Activated CD4-positive, alpha-beta T cell treated with anti-CD3 and anti-CD28 coated beads, Interleukin-2, amount 50 U/mL, for 16 hours (primary cell): ENCODE data around the gene PGC.

Experiments
- DNase-seq: peaks from one replicate; pipeline ENCODE4 v3.0.0-alpha.2; 2020

The PGC gene

DNA sequence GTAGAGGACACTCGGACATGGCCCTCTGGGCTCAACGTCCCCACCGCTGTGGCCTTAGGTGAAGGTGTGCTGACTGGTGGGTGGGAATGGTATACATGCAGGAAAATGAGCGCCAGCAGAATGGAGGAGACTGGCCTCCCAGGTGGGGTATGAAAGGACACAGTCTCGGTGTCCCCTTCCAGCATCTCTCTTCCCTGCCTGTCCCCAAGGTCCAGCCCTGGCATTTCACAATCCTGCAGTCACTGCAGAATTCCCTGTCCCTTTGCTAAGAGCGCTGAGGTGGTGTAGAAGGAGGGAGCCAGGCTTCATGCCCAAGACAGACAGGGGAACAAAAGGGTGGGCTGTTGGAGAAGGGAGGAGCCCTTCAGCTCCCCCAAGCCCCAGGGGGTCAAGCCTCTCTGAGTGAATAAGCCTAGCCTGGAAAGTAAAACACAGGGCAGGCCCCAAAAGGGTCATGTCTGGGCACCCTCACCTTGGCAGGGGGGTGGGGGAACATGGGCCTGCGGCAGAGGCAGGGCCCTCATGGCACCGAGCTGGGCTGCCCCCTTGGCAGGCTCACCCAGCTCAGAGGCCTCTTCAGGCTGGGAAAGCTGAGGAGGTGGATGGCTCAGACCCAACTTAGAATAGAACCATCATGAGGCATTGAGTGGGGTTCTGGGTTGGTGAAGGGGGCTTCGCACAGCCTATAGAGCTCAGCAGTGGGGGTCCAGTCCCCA lies 35.7 kb downstream of the PGC start:
- DNase-seq = no peak

DNA sequence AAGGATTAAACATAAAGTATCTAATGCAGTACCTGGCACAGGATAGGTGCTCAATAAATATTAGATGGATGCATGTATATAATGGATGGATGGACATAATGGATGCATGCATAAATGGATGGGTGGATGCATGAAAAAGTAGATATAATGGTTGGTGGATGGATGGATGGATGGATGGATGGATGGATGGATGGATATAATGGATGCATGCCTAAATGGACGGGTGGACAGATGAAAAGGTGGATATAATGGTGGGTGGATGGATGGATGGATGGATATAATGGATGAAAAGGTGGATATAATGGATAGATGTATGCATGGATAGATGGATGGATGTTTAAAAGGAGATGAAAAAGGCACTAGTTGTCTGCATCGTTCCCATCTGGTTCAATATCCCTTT lies 37.8 kb downstream of the PGC start:
- DNase-seq = no peak

DNA sequence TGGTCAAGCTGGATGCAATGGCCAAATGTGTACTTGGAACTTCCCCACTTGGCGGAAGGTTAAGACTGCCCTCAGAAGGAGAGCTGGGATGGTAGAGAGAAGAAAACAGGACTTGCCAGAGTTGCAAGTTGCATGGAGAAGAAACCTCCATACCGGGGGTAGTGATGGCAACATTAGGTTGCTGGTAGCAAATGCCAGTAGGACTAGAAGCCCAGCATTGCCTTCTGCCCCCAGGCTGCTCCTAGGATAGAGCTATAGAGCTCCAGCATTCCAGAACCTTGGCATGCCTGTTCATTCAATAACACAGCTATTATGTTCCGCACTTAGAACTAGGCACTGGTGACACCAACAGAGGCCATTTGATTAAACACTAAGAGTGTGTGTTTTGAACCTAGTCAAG lies 38.3 kb downstream of the PGC start:
- DNase-seq = no peak

DNA sequence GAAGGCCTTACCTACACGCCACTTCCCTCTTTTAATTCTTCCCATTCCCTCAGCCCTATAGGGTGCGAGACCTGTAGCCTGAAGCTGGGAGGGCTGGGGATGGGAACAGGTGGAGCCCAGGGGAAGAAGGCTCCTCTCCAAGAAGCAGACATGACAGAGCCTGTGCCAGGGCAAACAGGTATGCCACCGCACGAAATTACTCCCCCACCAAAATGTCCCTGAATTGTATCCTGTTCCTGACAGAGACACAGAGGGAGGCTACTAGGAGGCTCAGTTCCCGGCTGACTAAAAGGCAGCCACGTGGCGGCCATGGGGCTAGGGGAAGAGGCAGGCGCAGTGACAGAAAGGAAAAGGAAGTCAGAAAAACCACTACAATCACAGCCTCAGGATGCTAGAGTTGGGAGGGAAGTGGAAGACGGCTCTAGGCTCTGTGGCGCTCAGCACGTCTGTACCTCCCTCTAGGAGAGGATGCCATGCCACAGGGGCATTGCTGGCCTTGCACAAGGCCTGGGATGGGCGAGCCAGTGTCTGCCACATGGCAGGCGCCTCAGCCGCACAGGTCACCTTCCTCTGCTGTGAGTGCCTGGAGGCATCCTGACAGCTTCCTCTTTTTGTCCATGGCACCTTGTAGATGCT lies 39.5 kb downstream of the PGC start:
- peak; percentile 53 for DNase-seq

DNA sequence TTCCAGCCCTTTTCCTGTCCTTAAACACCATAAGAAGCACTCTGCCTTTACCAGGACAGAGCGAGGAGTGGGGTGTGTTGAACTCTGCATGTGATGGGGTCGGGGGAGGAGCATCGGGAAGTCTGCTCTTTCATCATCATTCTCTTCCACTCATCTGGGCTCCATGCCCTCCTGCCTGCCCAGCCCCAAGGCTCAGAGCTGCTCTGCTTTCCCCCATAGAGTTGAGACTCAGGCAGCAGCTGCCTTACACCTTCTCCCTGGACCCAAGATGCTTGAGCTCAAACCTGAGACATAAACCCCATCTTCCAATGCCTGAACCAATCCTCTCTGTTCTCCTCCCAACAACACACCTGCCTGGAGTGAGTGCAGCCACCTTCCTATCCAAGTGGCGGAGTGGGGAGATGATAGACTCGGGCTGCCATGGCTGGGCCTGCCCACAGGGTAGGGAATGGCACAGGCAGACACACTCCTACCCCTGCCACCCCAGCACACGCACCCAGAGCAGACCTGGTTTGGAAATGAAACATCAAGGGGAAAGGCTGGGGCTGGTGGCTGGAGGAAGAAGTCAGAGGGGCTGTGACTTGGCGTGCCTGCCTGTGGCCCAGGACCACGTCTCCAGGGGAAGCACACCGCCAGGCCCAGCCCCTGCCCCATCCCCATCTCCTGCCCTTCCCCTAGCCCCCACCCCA lies 40.2 kb downstream of the PGC start:
- DNase-seq = peak; percentile 35

DNA sequence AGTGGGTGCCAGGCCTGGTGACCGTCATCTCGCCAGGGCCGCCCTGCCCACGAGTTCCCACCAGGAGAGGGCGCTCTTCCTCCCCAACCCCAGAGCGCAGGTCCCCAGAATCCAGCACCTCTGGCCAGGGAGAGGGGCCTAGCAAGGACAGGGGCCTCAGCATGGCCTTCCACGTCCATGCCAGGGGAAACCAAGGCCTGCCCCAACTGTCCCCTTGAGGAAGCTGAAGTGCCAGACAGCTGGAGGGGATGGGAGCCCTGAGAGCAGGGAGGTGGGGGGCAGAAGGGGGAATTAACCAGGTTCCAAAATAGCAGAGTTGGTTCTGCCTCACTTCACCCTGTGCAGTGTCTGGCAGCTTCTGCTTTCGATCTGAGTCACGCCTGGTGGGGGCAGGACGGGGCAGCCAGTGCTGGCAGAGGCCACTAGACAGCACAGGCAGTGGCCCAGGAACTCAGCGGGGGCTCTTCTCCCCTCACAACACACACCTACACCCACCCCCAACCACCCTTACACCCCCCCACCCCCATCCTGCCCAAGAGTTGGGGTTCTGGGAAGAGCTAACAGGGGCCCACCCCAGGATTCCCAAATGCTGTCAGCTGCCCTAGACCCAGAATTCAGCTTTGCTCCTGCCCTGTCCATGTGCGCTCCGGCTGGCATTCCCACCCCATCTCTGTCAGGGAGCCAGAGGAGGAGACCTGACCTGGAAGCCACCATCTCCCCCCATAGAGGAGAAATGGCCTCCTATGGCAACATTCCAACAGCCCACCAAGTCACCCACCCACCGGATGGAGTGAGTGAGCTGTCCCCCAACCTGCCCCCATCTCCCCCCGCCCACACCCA lies 41.0 kb downstream of the PGC start:
- DNase-seq = peak; percentile 91

DNA sequence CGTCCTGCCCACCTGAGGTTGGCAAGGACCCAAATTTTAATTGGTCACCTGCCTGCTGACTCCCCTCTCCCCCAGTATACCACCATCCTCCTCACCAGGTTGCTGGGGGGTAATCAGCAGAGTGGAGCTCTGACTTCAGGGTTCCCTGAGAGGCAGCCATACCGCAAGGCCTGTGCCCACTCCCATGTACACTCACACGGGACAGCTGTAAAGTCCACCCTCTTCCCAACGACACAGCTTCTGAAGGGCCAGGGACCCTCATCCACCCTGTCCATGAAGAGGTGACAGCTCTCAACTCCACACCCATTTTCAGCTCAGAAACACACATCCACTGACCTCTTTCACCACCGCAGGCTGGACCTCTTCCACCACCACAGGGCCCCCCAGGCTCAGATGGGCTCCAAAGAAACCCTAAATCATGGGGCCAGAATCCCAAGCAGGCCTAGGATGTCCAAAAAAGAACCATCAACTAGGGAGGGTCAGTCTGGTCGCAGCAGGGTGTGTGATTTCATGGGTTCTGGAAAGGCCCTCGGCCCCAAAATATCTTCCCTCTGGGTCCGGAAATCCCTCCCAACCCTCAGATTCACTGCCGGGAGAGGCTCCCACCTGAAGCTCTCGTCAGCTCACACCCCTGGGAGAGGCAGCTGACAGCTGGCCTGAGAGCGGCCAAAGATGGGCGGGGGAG lies 41.7 kb downstream of the PGC start:
- no peak for DNase-seq

DNA sequence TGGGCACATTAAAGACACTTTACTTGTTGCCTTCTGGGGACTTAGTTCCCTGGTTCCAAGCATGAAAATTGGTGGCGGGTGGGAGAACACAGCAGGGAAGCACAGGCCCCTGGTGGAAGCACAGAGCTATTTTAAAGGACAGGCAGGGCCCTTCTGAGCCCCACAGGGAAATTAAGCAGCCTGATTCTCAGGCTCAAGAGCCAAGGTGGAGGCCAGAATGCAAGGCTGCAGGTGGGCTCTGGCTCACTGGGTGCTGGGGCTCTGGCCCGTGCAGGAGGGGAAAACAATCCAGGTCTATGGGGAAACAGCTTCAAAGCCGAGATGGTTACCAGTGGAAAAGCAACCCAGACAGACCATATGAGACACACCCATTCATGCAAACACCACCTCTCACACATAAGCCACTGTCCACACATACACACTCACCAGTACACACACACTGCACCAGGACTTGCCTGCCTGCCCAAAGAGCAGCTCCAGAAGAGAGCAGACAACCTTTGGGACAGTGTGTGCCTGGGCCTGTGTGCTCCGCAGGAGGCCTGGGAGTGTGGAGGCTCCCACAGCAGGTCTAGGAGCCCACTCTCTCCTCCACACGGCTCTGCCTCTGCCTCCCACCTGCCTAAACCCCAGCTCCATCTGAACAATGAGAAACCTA lies 42.4 kb downstream of the PGC start:
- DNase-seq = no peak

DNA sequence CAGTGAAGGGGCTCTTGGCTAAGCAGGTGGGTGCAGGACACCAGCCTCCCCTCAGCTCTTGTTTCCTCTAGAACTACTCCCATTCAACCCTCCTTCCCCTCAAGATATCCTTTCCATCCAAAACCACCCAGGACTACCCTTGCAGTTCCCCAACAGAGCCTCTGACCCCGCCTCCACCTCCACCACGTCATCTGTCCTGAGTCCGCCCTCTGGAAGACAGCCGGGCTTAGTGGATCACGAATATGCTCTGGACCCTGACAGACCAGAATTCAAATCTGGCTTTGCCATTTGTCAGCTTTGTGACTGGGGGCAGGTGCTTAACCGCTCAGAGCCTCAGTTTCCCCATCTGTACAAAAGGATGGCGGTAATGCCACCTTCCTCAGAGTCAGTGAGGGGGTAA lies 43.2 kb downstream of the PGC start:
- DNase-seq = no peak

DNA sequence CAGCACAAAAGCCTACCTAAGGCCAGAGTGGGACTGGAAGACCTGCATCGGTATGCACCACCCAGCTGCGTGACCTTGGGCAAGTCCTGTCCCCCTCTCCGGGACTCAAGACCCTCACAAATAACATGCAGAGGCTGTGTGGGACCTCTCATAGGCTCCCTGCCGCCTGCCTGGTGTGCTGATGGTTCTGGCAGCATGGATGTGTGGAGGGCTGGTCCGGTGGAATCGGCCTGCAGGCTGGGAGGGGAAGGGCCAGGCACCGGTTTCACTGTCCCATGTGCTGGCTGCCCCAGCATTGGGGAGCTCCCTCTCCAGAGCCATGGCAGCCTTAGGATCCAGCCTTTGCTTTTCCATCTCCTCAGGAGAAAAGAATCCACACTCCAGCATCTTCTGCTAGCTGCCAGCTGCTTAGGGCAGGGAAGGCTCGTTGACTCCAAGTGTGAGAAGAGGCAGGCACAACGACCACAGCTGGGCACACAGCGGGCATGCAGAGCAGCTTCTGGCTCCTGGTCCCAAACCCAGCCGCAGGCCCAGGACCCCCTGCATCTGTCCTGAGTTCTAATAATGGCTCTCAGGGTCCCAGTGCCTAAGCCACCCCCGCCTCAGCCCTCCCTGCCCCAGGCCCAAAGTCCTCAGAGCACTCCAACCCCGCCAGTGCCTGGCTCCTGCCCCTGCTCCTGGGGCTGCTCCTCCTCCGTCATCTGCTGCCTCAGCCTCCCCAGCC lies 44.3 kb downstream of the PGC start:
- DNase-seq = no peak

DNA sequence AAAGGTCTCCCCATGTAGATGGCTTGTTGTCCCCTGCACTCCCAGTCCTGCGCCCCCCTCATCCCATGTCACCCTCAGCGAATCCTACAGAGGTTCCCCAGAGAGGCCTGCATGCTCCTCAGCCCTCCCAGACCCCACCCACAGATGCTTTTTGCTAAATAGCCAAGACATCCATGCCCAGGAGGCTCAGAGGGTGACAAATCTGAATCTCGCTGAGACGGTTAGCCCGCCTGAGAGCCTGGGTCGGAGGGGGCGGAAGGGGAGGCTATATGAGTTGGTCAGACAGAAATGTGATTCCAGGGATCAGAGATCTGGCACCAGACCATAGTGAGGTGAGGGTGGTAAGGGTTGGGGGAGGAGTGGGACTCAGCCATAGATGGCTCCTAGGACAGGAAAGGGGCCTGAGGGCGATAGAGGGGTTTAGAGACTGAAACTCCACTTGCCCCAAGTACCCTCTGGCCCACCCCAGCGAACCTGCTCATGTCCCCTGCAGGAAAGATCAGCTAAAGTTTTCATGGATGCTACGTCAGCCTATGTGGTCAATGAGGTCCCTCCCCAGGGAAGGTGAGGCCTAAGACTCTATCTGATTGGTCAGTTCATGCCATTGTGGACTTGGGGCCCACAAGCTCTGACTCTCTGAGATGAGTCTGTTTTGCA lies 45.0 kb downstream of the PGC start:
- no peak for DNase-seq

DNA sequence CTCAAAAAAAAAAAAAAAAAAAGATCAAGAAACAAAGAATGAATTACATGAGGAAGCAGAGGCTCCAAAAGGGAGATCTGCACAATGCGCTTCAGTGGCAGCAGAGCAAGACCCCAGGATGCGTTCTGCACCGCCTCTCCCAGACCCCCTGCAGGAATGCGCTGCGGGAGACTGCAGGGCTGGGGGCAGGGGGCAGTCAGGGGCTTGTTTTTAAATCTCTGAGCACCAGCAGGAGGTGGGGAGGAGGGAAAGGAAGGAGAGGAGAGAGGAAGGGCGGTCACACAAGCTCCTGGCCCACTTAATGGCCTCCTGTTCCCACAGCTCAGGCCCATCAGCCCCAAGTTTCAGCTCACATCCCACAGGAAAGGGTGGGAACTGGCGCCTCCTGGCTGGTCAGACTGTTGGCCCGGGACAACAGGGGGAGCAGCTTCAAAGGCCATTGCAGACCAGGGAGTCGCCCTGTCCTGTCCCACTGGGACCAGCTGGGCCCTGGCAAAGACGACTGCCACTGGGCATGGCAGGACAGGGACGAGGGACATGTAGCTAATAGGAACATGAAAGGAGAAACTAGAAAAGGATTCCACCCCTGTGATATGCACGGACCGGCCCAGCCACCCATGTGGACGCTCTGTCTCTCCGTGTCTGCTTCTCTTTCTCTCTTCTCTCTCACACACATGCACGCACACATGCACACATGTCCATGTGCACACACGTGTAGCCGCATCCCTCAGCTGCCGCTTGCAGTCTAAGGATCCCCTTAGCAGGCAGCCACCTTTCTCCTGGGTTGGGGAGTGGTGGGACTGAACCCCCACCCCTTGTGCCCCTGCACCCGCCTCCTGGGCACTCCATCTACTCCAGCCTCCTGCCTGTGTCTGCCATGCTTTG lies 46.5 kb downstream of the PGC start:
- no peak for DNase-seq

DNA sequence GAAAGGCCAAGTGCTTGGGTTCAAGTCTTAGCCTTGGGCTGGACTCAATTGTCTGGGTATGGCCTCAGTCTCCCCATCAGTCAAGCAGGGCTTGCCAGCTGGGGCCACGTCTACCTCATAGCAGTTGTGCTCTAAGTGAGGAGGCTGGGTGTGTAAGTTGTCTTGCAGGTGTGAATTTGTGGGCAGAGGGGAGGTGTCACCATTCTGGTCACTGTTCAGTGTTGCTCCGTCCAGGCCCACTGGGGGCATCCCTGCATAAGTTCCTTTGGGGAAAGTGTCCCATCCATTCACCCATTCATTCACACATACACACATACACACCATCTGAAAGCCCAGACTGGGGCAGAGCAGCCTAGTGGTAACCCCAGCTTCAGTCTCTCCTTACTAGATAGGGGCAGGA lies 48.1 kb downstream of the PGC start:
- DNase-seq = no peak

DNA sequence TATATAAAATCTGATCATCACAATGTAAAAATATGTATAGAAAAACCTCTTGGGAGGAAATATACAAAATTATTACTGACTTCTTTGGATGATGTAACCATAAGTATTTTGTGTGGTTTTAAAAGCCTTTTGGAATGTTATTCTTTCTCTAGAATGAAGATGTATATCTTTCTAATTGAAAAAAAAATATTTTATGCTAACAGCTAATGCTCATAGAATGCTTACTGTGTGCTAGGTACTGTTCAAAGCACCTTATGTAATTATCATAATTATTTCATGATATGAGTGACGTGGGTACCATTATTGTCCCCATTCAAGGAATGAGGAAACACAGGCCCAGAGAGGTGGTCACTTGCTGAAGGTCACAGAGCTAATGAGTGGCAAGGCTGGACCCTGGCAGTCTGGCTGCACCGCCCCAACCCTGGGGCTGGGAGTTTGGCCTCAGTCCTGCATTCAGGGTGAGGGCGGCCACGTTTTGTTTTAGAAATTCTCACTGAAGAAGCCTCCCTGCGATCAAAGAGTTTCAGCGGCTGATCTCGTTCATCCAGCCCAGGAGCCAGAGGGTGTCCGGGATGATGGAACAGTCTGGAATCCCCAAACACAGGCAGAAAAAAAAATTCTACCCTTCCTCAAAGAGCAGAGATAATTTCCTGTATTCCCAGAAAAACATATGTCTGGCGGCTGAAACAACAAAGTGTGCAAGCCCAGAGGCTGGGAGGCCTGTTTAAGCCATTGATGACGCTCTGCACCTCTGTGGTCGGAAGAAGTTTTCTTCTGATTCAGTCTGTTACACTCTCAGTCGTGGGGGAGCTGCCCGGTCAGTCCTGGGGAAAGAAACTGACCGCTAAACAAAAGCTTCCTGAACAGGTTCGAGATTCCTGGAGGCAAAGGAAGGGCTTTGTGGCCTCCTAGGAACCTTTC lies 49.1 kb downstream of the PGC start:
- no peak for DNase-seq

DNA sequence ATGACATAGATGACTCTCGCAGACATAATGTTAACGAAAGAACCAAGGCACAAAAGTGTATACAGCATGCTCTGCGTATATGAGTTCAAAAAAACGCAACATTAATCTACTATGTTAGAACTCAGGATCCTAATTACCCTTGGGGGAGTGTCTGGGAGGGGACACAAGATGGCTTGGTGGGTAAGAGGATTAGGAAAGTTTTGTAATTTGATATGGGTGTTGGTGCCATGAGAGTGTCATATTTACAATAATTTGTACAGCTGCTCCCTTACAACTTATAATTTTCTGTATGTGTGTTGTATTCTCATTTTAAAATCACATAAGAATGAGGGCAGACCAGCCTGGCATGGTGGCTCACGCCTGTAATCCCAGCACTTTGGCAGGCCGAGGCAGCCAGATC lies 50.4 kb downstream of the PGC start:
- no peak for DNase-seq

DNA sequence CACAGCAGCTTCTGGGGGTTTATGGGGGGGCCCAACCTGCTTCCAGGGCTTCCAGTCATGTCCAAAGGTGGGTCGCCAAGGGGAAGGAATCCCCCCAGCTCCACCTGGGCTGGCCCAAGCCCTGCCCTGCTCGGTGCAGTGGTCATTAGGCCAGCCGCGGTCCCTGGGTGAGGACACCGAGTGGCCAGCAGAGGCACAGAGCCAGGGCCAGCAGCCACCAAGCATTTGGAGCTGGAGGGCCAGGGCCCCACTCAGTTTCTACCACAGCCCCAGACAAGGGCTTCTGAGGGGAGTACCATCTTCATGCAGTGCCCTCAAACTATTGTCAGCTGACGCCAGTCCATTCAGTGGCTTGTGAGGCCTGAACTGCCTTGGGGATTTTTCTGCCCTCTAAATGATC lies 51.4 kb downstream of the PGC start:
- no peak for DNase-seq

DNA sequence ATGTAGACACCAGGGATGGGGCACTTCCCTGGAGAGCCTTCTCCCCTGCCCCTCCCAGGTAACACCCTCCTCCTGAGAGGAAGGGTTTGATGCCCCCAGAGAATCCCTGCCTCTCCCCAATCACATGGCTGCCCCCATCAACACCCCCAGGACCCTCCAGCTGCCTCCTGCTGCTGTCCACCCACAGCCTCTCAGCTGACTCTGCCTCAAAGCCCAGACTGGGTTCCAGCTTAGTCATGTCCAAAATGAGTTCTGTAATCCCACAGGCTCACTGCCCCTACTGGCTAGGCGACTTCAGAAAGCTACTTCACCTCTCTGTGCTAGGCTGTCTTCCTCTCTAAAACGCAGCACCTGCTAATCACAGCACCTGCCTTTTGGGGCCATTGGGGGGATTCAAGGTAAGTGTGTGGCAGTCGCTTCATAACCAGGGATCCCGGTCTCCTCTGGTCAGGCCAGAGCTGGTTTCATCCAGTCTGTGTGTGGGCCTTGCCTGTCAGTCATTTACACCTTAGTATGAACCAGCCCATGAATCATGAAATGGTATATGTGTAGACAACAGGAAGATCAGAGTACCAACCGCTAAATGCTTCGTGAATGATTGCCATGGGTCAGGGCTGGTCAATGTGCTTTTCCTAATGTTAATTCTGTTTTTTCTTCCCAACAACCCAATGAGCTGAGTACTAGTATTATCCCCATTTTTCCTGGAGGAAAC lies 52.2 kb downstream of the PGC start:
- no peak for DNase-seq
